Mesodermal cell (in vitro differentiated cells): ENCODE results near the gene PSME2.
A peak's percentile ranks its signal among the peaks of the same experiment; 100 is the strongest.

Source experiments
- H3K27ac ChIP-seq: 2 replicates; pipeline ENCODE4 v1.7.0; 2013; ENCODE audit warnings: mild to moderate bottlenecking, low read depth, low read length, moderate library complexity; ENCODE audit not compliant: severe bottlenecking
- H3K36me3 ChIP-seq: 2 replicates; pipeline ENCODE4 v1.7.1; 2013; ENCODE audit warnings: mild to moderate bottlenecking, low read length, moderate library complexity; ENCODE audit not compliant: control insufficient read depth, insufficient read depth
- H3K4me1 ChIP-seq: one replicate; pipeline ENCODE4 v1.7.1; 2013; ENCODE audit warnings: mild to moderate bottlenecking, low read length; ENCODE audit not compliant: insufficient read depth, control insufficient read depth, poor library complexity, severe bottlenecking
- H3K4me3 ChIP-seq: 2 replicates; pipeline ENCODE4 v1.7.0; 2013; ENCODE audit warnings: low read length, control low read depth, mild to moderate bottlenecking; ENCODE audit not compliant: insufficient read depth, poor library complexity, severe bottlenecking; ENCODE audit errors: extremely low read depth
- H3K9me3 ChIP-seq: 2 replicates; pipeline ENCODE4 v1.7.1; 2013; ENCODE audit warnings: mild to moderate bottlenecking, low read length, moderate library complexity; ENCODE audit not compliant: control insufficient read depth
- WGBS, 2 experiments: methylation state at CpG; one replicate each; pipeline ENCODE4 v1.1.5; 2013; ENCODE audit warnings: missing lambda C conversion rate in 2 of 2; ENCODE audit not compliant: insufficient coverage in 2 of 2; 5-methylcytosine and 5-hydroxymethylcytosine counted together

PSME2 gene

DNA sequence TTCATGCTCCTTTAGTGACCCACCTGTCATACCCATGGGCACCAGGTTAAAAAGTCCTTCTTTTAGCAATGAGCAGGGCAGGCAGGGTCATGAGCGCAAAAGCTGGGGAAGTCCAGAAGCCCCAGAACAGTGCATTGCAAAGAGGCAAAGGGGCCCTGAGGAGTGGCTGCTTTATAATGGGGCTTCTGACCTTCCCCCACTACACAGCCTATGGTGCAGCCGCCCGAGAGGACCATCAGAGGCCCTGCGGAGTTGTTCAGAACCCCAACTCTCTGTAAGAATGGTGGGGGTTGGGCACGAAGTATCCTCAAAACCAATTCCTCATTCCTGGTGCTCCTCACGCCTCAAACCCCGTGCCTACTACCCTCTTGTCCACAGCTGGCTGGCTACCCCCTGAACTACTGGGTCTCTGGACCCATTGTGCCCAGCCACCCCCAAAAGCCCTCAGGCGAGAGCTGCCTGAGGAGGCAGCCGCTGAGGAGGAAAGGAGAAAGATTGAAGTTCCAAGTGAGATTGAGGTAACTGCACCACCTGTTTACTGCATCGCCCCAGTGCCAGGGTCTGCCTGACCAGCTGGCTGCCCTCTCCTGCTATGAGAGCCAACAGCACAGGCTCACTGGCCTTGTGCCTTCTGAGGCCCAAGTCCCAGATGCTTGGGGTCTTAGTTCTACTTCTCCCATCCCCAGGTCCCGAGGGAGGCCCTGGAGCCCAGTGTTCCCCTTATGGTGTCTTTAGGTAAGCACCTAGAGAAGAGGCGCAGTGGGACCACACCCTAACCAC lies 32.2 kb upstream of the PSME2 start:
- Histone ChIP-seq H3K4me3 (no peak overlapping the region), H3K4me1 (no peaks in the 10 kb centered on the region), H3K27ac (no peak overlapping the region), H3K36me3 (peaks cover 57% of the 10 kb centered on the region), H3K9me3 (no peaks in the 10 kb centered on the region)
- 87 to 92% methylated on average over 7 to 8 of the region's 12 CpGs for WGBS, 2 experiments

GRCh38 chr14:24177891-24178290 lies 31.5 kb upstream of the PSME2 start:
- no peaks in the 10 kb centered on the region for H3K4me1 ChIP-seq
- no peaks in the 10 kb centered on the region for H3K9me3 ChIP-seq
- WGBS, 2 experiments, result 90 to 100% methylated on average over 6 to 9 of the region's 14 CpGs
- H3K27ac ChIP-seq, result no peak overlapping the region
- peaks cover 50% of the 10 kb centered on the region for H3K36me3 ChIP-seq
- no peak overlapping the region for H3K4me3 ChIP-seq

- WGBS, 2 experiments, result 89 to 100% methylated on average over 4 to 8 of the region's 12 CpGs
- no peaks in the 10 kb centered on the region for H3K9me3 ChIP-seq
- H3K27ac ChIP-seq, result no peak overlapping the region
- H3K4me3 ChIP-seq, result no peak overlapping the region
- H3K36me3 ChIP-seq, result peaks cover 45% of the 10 kb centered on the region
- no peaks in the 10 kb centered on the region for H3K4me1 ChIP-seq
Measured at GRCh38 chr14:24177041-24177825, 30.8 kb upstream of the PSME2 start.

GRCh38 chr14:24176599-24176998 lies 30.2 kb upstream of the PSME2 start:
- no peak overlapping the region for H3K27ac ChIP-seq
- H3K9me3 ChIP-seq, result no peaks in the 10 kb centered on the region
- WGBS, 2 experiments, result 93 to 97% methylated on average over 5 of the region's 5 CpGs
- peaks cover 39% of the 10 kb centered on the region for H3K36me3 ChIP-seq
- H3K4me3 ChIP-seq, result no peak overlapping the region
- no peaks in the 10 kb centered on the region for H3K4me1 ChIP-seq

DNA sequence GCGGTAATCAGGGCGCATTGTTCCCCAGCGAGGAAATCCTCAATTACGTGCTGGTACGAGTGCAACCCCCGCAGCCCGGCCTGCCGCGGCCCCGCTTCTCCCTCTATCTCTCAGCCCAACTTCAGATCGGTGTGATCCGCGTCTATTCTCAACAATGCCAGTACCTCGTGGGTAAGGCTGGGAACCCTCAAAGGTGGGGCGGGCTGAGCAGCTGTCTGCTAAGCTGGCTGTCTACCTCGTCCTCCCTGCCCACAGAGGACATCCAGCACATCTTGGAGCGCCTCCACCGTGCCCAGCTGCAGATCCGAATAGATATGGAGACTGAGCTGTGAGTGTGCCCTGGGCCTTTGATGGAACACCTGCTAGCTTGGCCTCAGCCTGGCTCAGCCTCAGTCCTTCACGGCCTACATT lies 26.5 kb upstream of the PSME2 start:
- peak overlapping the region; percentile 37 for H3K4me3 ChIP-seq
- no peaks in the 10 kb centered on the region for H3K4me1 ChIP-seq
- peaks cover 18% of the 10 kb centered on the region for H3K36me3 ChIP-seq
- H3K9me3 ChIP-seq, result no peaks in the 10 kb centered on the region
- no peak overlapping the region for H3K27ac ChIP-seq
- WGBS, 2 experiments, result 94 to 98% methylated on average over 15 to 20 of the region's 20 CpGs

- peaks cover 17% of the 10 kb centered on the region for H3K36me3 ChIP-seq
- no peaks in the 10 kb centered on the region for H3K4me1 ChIP-seq
- peak overlapping the region; percentile 37 for H3K4me3 ChIP-seq
- 81 to 83% methylated on average over 20 to 26 of the region's 30 CpGs for WGBS, 2 experiments
- H3K9me3 ChIP-seq, result no peaks in the 10 kb centered on the region
- H3K27ac ChIP-seq, result no peak overlapping the region
Measured at GRCh38 chr14:24172261-24172860, 26.0 kb upstream of the PSME2 start.

- no peaks in the 10 kb centered on the region for H3K4me1 ChIP-seq
- H3K9me3 ChIP-seq, result no peaks in the 10 kb centered on the region
- peak within 1 kb of the TSS; percentile 37 for H3K4me3 ChIP-seq
- no peak within 1 kb of the TSS for H3K27ac ChIP-seq
- 20 to 29% methylated on average over 47 to 59 of the region's 63 CpGs for WGBS, 2 experiments
- H3K36me3 ChIP-seq, result peaks cover 13% of the 10 kb centered on the region
Measured at GRCh38 chr14:24171422-24172260, 25.2 kb upstream of the PSME2 start, which contains the start of gene REC8. TSS of gene REC8 (plus strand) at chr14:24172080. CDS start at chr14:24172553, 473 bp downstream.

GRCh38 chr14:24167469-24168114 lies 21.2 kb upstream of the PSME2 start:
- peaks cover 51% of the 10 kb centered on the region for H3K36me3 ChIP-seq
- WGBS, 2 experiments, result 89% methylated on average over 3 of the region's 3 CpGs
- no peaks in the 10 kb centered on the region for H3K9me3 ChIP-seq

DNA sequence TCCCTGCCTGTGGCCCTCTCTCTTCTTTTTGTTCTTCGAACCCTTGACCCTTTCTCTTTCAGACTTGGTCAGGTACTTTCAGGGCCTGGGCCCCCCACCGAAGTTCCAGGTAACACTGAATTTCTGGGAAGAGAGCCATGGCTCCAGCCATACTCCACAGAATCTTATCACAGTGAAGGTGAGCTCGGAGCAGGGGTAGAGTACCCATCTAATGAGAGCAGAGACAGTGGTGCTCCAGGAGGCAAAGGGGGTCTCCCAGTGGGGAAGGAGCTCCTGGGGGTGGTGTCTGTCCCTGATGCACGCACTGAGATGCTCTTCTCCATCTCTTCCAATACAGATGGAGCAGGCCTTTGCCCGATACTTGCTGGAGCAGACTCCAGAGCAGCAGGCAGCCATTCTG lies 19.4 kb upstream of the PSME2 start:
- Histone ChIP-seq H3K9me3 (no peaks in the 10 kb centered on the region), H3K4me3 (no peak overlapping the region), H3K4me1 (no peaks in the 10 kb centered on the region), H3K36me3 (peaks cover 52% of the 10 kb centered on the region), H3K27ac (no peak overlapping the region)
- WGBS, 2 experiments, result 90 to 94% methylated on average over 2 to 4 of the region's 5 CpGs

More at GRCh38 chr14:24167469-24168114, 21.2 kb upstream of the PSME2 start:
- Histone ChIP-seq H3K4me3 (no peak overlapping the region), H3K27ac (no peak overlapping the region), H3K4me1 (no peaks in the 10 kb centered on the region)
